ENCODE results near the gene CNTNAP2.
"Not testable (repeated sequence)": the region's sequence is repeated elsewhere in the genome, so short reads cannot be mapped to it uniquely, and the experiment has no call there.

The CNTNAP2 gene

GRCh38 chr7:147639037-147639436 is 1522.4 kb downstream of the CNTNAP2 start:
- DNase-seq (ENCODE audit: low read depth in 2 of 2) = no peak

GRCh38 chr7:147639751-147640150 is 1523.2 kb downstream of the CNTNAP2 start:
- DNase-seq (ENCODE audit: low read depth in 2 of 2) = no peak

GRCh38 chr7:147640821-147641220 is 1524.2 kb downstream of the CNTNAP2 start:
- no peak for DNase-seq (ENCODE audit: low read depth in 2 of 2)

GRCh38 chr7:147646568-147646967 is 1530.0 kb downstream of the CNTNAP2 start:
- no peak for DNase-seq (ENCODE audit: low read depth in 2 of 2)

GRCh38 chr7:147650991-147651390 is 1534.4 kb downstream of the CNTNAP2 start:
- DNase-seq (ENCODE audit: low read depth in 2 of 2) = no peak

GRCh38 chr7:147651601-147652000 is 1535.0 kb downstream of the CNTNAP2 start:
- no peak for DNase-seq (ENCODE audit: low read depth in 2 of 2)

- no peak for DNase-seq (ENCODE audit: low read depth in 2 of 2)
These were observed 1536.9 kb downstream of the CNTNAP2 start for GRCh38 chr7:147653456-147653855.

GRCh38 chr7:147658392-147658967 is 1541.9 kb downstream of the CNTNAP2 start:
- DNase-seq (ENCODE audit: low read depth in 2 of 2) = no peak

- no peak for DNase-seq (ENCODE audit: low read depth in 2 of 2)
These were observed 1542.7 kb downstream of the CNTNAP2 start for GRCh38 chr7:147659036-147659995.

- DNase-seq (ENCODE audit: low read depth in 2 of 2) = no peak
These were observed 1547.9 kb downstream of the CNTNAP2 start for GRCh38 chr7:147664541-147664940.

- no peak for DNase-seq (ENCODE audit: low read depth in 2 of 2)
These were observed 1554.2 kb downstream of the CNTNAP2 start for GRCh38 chr7:147670759-147671158.

- no peak for DNase-seq (ENCODE audit: low read depth in 2 of 2)
These were observed 1558.1 kb downstream of the CNTNAP2 start for GRCh38 chr7:147674705-147675104.

GRCh38 chr7:147678943-147679342 is 1562.3 kb downstream of the CNTNAP2 start:
- DNase-seq (ENCODE audit: low read depth in 2 of 2) = no peak

GRCh38 chr7:147681530-147681929 is 1564.9 kb downstream of the CNTNAP2 start:
- DNase-seq (ENCODE audit: low read depth in 2 of 2) = no peak

GRCh38 chr7:147700702-147701101 is 1584.1 kb downstream of the CNTNAP2 start:
- no peak for DNase-seq (ENCODE audit: low read depth in 2 of 2)

- no peak for DNase-seq (ENCODE audit: low read depth in 2 of 2)
These were observed 1591.3 kb downstream of the CNTNAP2 start for GRCh38 chr7:147707926-147708325.

- no peak for DNase-seq (ENCODE audit: low read depth in 2 of 2)
These were observed 1592.3 kb downstream of the CNTNAP2 start for GRCh38 chr7:147708871-147709270.

GRCh38 chr7:147711447-147711846 is 1594.8 kb downstream of the CNTNAP2 start:
- no peak for DNase-seq (ENCODE audit: low read depth in 2 of 2)

GRCh38 chr7:147721962-147722830 is 1605.6 kb downstream of the CNTNAP2 start:
- no peak for DNase-seq (ENCODE audit: low read depth in 2 of 2)

- no peak for DNase-seq (ENCODE audit: low read depth in 2 of 2)
These were observed 1606.9 kb downstream of the CNTNAP2 start for GRCh38 chr7:147723536-147723935.

GRCh38 chr7:147731311-147731710 is 1614.7 kb downstream of the CNTNAP2 start:
- DNase-seq (ENCODE audit: low read depth in 2 of 2) = no peak

GRCh38 chr7:147737559-147738214 is 1621.1 kb downstream of the CNTNAP2 start:
- DNase-seq (ENCODE audit: low read depth in 2 of 2) = not testable (repeated sequence)

Data from stimulated activated CD4-positive, alpha-beta T cell treated with anti-CD3 and anti-CD28 coated beads, Interleukin-4, amount 100 ng/mL, for 48 hours (primary cell).